ENCODE measurements around the gene TRIM44. TPM values are rescaled to one million over a fixed set of nuclear protein-coding genes. Genes with fewer than 3 reads are reported as not detected.

TRIM44 gene
- total and polyA plus RNA-seq, 10 of the 15 experiments (the other 5 are each of a cell fraction or from before 2014, with no cell fraction given), result 6.7 to 93.0 (median 27.6) TPM

DNA sequence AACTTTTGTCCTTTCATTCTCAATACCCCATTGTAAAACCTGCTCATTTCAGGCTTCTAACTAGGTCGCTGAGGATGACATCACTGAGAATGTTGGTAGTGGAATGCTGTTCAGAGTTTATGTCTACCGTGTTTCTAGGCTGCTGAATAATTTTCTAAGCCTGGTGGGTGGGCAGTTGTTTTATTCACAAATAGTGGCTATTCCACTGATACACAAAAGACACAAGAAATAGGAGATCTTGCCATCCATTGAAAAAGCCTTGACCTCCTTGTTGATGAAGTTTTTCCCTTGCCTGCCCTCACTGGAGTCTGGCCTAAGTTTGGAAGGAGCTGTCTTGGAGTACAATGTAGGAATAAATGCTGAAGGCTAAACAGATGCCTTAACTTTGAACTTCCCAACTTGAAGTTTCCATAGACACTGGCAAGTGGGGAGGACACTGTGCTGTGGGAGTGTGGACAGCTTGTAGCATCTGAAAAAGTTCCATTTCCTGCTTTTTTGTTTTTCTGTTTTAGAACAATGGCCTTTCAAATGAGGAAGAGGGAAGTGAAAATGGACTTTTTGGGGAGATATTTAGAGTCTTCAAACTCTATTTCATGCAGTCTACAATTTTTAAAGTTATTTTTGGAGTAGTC, 59.2 kb downstream of the TRIM44 start (continued):
- no peak for TF ChIP-seq TARDBP (IDR thresholded peaks at IDR 0.05; ENCODE audit: borderline replicate concordance)
- no peak for TF ChIP-seq E2F8 (IDR thresholded peaks at IDR 0.05; ENCODE audit: low read depth, partially characterized antibody)
- no peak for TF ChIP-seq USF2 (IDR thresholded peaks at IDR 0.05; ENCODE audit: borderline replicate concordance, low read depth, low read length)
- TF ChIP-seq SMC3 (IDR thresholded peaks at IDR 0.05; ENCODE audit: borderline replicate concordance, low read length), result no peak
- no peak for TF ChIP-seq BCLAF1 (IDR thresholded peaks at IDR 0.05)
- TF ChIP-seq RBBP5 (conservative IDR thresholded peaks at IDR 0.05), result no peak
- TF ChIP-seq RAD21 (IDR thresholded peaks at IDR 0.05; ENCODE audit: insufficient read depth, low read depth, low read length), result no peak
- no peak for TF ChIP-seq ZNF207 (IDR thresholded peaks at IDR 0.05; ENCODE audit: borderline replicate concordance)
- no peak for TF ChIP-seq JUND (IDR thresholded peaks at IDR 0.05; ENCODE audit: low read depth, low read length)
- TF ChIP-seq ATF7 (IDR thresholded peaks at IDR 0.05; ENCODE audit: low read depth), result peak; percentile 92
- no peak for TF ChIP-seq GABPA (IDR thresholded peaks at IDR 0.05; ENCODE audit: low read depth)
- no peak for TF ChIP-seq RAD51 (IDR thresholded peaks at IDR 0.05)
- TF ChIP-seq, protein P1, sequence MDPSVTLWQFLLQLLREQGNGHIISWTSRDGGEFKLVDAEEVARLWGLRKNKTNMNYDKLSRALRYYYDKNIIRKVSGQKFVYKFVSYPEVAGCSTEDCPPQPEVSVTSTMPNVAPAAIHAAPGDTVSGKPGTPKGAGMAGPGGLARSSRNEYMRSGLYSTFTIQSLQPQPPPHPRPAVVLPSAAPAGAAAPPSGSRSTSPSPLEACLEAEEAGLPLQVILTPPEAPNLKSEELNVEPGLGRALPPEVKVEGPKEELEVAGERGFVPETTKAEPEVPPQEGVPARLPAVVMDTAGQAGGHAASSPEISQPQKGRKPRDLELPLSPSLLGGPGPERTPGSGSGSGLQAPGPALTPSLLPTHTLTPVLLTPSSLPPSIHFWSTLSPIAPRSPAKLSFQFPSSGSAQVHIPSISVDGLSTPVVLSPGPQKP (IDR thresholded peaks at IDR 0.05; ENCODE audit: low read depth, low read length), result no peak
- TF ChIP-seq POLR2AphosphoS5 (IDR thresholded peaks at IDR 0.05; ENCODE audit: low read length), result no peak
- TF ChIP-seq, protein P2, sequence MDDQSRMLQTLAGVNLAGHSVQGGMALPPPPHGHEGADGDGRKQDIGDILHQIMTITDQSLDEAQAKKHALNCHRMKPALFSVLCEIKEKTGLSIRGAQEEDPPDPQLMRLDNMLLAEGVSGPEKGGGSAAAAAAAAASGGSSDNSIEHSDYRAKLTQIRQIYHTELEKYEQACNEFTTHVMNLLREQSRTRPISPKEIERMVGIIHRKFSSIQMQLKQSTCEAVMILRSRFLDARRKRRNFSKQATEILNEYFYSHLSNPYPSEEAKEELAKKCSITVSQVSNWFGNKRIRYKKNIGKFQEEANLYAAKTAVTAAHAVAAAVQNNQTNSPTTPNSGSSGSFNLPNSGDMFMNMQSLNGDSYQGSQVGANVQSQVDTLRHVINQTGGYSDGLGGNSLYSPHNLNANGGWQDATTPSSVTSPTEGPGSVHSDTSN (IDR thresholded peaks at IDR 0.05; ENCODE audit: insufficient replicate concordance, low read depth, low read length), result no peak
- TF ChIP-seq YY1 (IDR thresholded peaks at IDR 0.05; ENCODE audit: low read depth, low read length), result no peak
- TF ChIP-seq ZBTB40 (IDR thresholded peaks at IDR 0.05; ENCODE audit: borderline replicate concordance), result no peak
